SK-N-MC (cell line): ENCODE data around the gene PVALEF.

ENCODE experiments used
- DNase-seq: peaks from one replicate; pipeline ENCODE4 v3.0.0-alpha.2; 2011; ENCODE audit warnings: low read depth, low spot score
- H3K27ac ChIP-seq: fragments of 200-600 bp; sonication (generic); 2 replicates; pipeline ENCODE4 v1.5.1; 2016; ENCODE audit warnings: mixed run types
- H3K36me3 ChIP-seq: fragments of 200-600 bp; sonication (generic); 2 replicates; pipeline ENCODE4 v1.6.1; 2017; ENCODE audit warnings: antibody characterized with exemption, low read length, mixed read lengths; ENCODE audit not compliant: insufficient read depth
- H3K4me3 ChIP-seq: fragments of 200-600 bp; sonication (generic); 2 replicates; pipeline ENCODE4 v1.5.1; 2016
- H3K9ac ChIP-seq: fragments of 200-600 bp; sonication (generic); 2 replicates; pipeline ENCODE4 v1.8.0; 2017; ENCODE audit warnings: mixed run types, mixed read lengths; ENCODE audit not compliant: insufficient read length
- H3K9me3 ChIP-seq: fragments of 200-600 bp; sonication (generic); 2 replicates; pipeline ENCODE4 v1.6.1; 2017; ENCODE audit warnings: low read depth, mild to moderate bottlenecking, antibody characterized with exemption, low read length, moderate library complexity, mixed read lengths
- EZH2 ChIP-seq: fragments of 200-600 bp; sonication (generic); IDR thresholded peaks from one replicate; pipeline ENCODE4 v1.6.1; 2017; ENCODE audit warnings: antibody characterized with exemption
- FOXP2 ChIP-seq: optimal IDR thresholded peaks from 2 replicates; pipeline ENCODE3; 2011; ENCODE audit warnings: mild to moderate bottlenecking, moderate library complexity; ENCODE audit not compliant: insufficient read depth; ENCODE audit errors: extremely low read length, control extremely low read depth
- POLR2AphosphoS5 ChIP-seq: IDR thresholded peaks from 2 replicates; pipeline ENCODE4 v1.6.1; 2012; ENCODE audit warnings: mild to moderate bottlenecking, low read depth, low read length, borderline replicate concordance

Gene PVALEF

GRCh38 chr17:81173052-81173761 lies 7.9 kb downstream of the PVALEF start:
- no peak for TF ChIP-seq EZH2
- no peak for TF ChIP-seq POLR2AphosphoS5
- no peak for TF ChIP-seq FOXP2

GRCh38 chr17:81173762-81174155 lies 8.5 kb downstream of the PVALEF start:
- H3K27ac ChIP-seq: peak overlapping the region; percentile 91
- no peaks in the 10 kb centered on the region for H3K9me3 ChIP-seq
- no peak for TF ChIP-seq EZH2
- H3K9ac ChIP-seq: no peak overlapping the region
- H3K36me3 ChIP-seq: no peaks in the 10 kb centered on the region
- DNase-seq: peak; percentile 14
- peak overlapping the region; percentile 23; the same call in 1 of the 2 replicates for H3K4me3 ChIP-seq

More at GRCh38 chr17:81173052-81173761, 7.9 kb downstream of the PVALEF start:
- Histone ChIP-seq H3K9me3 (no peaks in the 10 kb centered on the region), H3K27ac (peak overlapping the region; percentile 91), H3K36me3 (no peaks in the 10 kb centered on the region), H3K4me3 (peak overlapping the region; percentile 23; the same call in 1 of the 2 replicates), H3K9ac (no peak overlapping the region)
- DNase-seq: no peak

- Histone ChIP-seq H3K27ac (no peak overlapping the region), H3K36me3 (no peaks in the 10 kb centered on the region), H3K9ac (no peak overlapping the region), H3K4me3 (no peak overlapping the region), H3K9me3 (no peaks in the 10 kb centered on the region)
- no peak for DNase-seq
- TF ChIP-seq FOXP2 (no peak), POLR2AphosphoS5 (no peak), EZH2 (no peak)
These were observed 11.4 kb downstream of the PVALEF start for GRCh38 chr17:81176666-81177065.

- Histone ChIP-seq H3K36me3 (no peaks in the 10 kb centered on the region), H3K4me3 (no peak overlapping the region), H3K9ac (no peak overlapping the region), H3K9me3 (no peaks in the 10 kb centered on the region), H3K27ac (no peak overlapping the region)
- DNase-seq: no peak
- TF ChIP-seq POLR2AphosphoS5 (no peak), EZH2 (no peak), FOXP2 (no peak)
These were observed 13.1 kb downstream of the PVALEF start for GRCh38 chr17:81178136-81179091.

GRCh38 chr17:81179220-81179619 lies 13.9 kb downstream of the PVALEF start:
- Histone ChIP-seq H3K27ac (no peak overlapping the region), H3K9me3 (no peaks in the 10 kb centered on the region), H3K4me3 (no peak overlapping the region), H3K9ac (no peak overlapping the region), H3K36me3 (no peaks in the 10 kb centered on the region)
- no peak for TF ChIP-seq EZH2
- no peak for TF ChIP-seq POLR2AphosphoS5
- TF ChIP-seq FOXP2: no peak
- DNase-seq: no peak

- Histone ChIP-seq H3K9me3 (no peaks in the 10 kb centered on the region), H3K4me3 (no peak overlapping the region), H3K9ac (no peak overlapping the region), H3K36me3 (no peaks in the 10 kb centered on the region), H3K27ac (no peak overlapping the region)
- DNase-seq: no peak
- TF ChIP-seq FOXP2 (no peak), EZH2 (no peak), POLR2AphosphoS5 (no peak)
These were observed 14.6 kb downstream of the PVALEF start for GRCh38 chr17:81179861-81180260.

GRCh38 chr17:81180836-81181810 lies 15.8 kb downstream of the PVALEF start:
- TF ChIP-seq POLR2AphosphoS5: no peak
- TF ChIP-seq FOXP2: no peak
- TF ChIP-seq EZH2: no peak
- Histone ChIP-seq H3K9ac (no peak overlapping the region), H3K27ac (no peak overlapping the region), H3K9me3 (no peaks in the 10 kb centered on the region), H3K4me3 (no peak overlapping the region), H3K36me3 (no peaks in the 10 kb centered on the region)
- no peak for DNase-seq

- TF ChIP-seq POLR2AphosphoS5: no peak
- no peak for TF ChIP-seq FOXP2
- no peak for TF ChIP-seq EZH2
- no peaks in the 10 kb centered on the region for H3K9me3 ChIP-seq
- no peak overlapping the region for H3K9ac ChIP-seq
- no peak for DNase-seq
- no peak overlapping the region for H3K27ac ChIP-seq
- H3K4me3 ChIP-seq: no peak overlapping the region
- no peaks in the 10 kb centered on the region for H3K36me3 ChIP-seq
These were observed 16.5 kb downstream of the PVALEF start for GRCh38 chr17:81181811-81182185.
